SU-DHL-6 (cell line): ENCODE data around the gene PSMB11.

Experiments used
- H2AFZ ChIP-seq: fragments of 200-600 bp; sonication (generic); 2 replicates; pipeline ENCODE4 v1.6.1; 2014; ENCODE audit warnings: low read depth, mild to moderate bottlenecking, moderate library complexity, mixed read lengths, antibody characterized with exemption, low read length; ENCODE audit not compliant: severe bottlenecking
- H3F3A ChIP-seq: fragments of 200-600 bp; shearing (Covaris generic); 2 replicates; pipeline ENCODE4 v1.6.0; 2016; ENCODE audit warnings: antibody characterized with exemption, mild to moderate bottlenecking; ENCODE audit not compliant: insufficient read depth
- H3K27ac ChIP-seq: fragments of 200-600 bp; sonication (generic); 2 replicates; pipeline ENCODE4 v1.5.1; 2016; ENCODE audit warnings: low read depth, mild to moderate bottlenecking, low read length, moderate library complexity, mixed read lengths
- H3K27me3 ChIP-seq: fragments of 200-600 bp; sonication (generic), shearing (Covaris generic); 2 replicates; pipeline ENCODE4 v1.6.0; 2014; ENCODE audit warnings: mild to moderate bottlenecking, low read length
- H3K36me3 ChIP-seq: fragments of 200-600 bp; sonication (generic); 2 replicates; pipeline ENCODE4 v1.6.1; 2014; ENCODE audit warnings: mild to moderate bottlenecking, low read length, mixed read lengths
- H3K4me2 ChIP-seq: fragments of 300-600, 200-600 bp; shearing (Covaris generic), sonication (generic); 2 replicates; pipeline ENCODE4 v1.6.0; 2014; ENCODE audit warnings: low read length, low read depth, mild to moderate bottlenecking; ENCODE audit not compliant: poor library complexity, severe bottlenecking
- H3K4me3 ChIP-seq: fragments of 200-600 bp; sonication (generic); 2 replicates; pipeline ENCODE4 v1.5.1; 2014; ENCODE audit warnings: antibody characterized with exemption, low read length, mild to moderate bottlenecking, mixed read lengths; ENCODE audit not compliant: insufficient read depth, poor library complexity, severe bottlenecking
- H3K79me2 ChIP-seq: fragments of 200-600 bp; sonication (generic); 2 replicates; pipeline ENCODE4 v1.6.1; 2014; ENCODE audit warnings: mild to moderate bottlenecking, low read length, moderate library complexity; ENCODE audit not compliant: insufficient read depth
- H3K9ac ChIP-seq: fragments of 200-600 bp; sonication (generic); 2 replicates; pipeline ENCODE4 v1.7.0; 2014; ENCODE audit warnings: mild to moderate bottlenecking, low read length
- H3K9me2 ChIP-seq: fragments of 200-600 bp; sonication (generic); replicated peaks from 2 replicates; pipeline ENCODE4 v1.6.1; 2014; ENCODE audit warnings: low read length; ENCODE audit not compliant: insufficient read depth
- H3K9me3 ChIP-seq: fragments of 200-600 bp; sonication (generic); 2 replicates; pipeline ENCODE4 v1.6.1; 2014; ENCODE audit warnings: low read length, mixed read lengths; ENCODE audit not compliant: insufficient read depth
- H4K20me1 ChIP-seq: fragments of 200-600 bp; sonication (generic); 2 replicates; pipeline ENCODE4 v1.6.1; 2014; ENCODE audit warnings: low read depth, mild to moderate bottlenecking, antibody characterized with exemption, low read length, moderate library complexity, mixed read lengths
- EZH2phosphoT487 ChIP-seq: fragments of 200-600 bp; sonication (generic), shearing (Covaris generic); conservative IDR thresholded peaks from 2 replicates; pipeline ENCODE4 v1.6.1; 2018; ENCODE audit warnings: mild to moderate bottlenecking, antibody characterized with exemption, low read length, moderate library complexity, mixed read lengths
- TF ChIP-seq, protein P1 (sequence below): fragments of 200-600 bp; sonication (generic); IDR thresholded peaks from one replicate; pipeline ENCODE4 v1.5.1; 2017; ENCODE audit warnings: antibody characterized with exemption, mild to moderate bottlenecking, low read length, moderate library complexity; ENCODE audit not compliant: insufficient read depth, poor library complexity, severe bottlenecking

PSMB11 gene

DNA sequence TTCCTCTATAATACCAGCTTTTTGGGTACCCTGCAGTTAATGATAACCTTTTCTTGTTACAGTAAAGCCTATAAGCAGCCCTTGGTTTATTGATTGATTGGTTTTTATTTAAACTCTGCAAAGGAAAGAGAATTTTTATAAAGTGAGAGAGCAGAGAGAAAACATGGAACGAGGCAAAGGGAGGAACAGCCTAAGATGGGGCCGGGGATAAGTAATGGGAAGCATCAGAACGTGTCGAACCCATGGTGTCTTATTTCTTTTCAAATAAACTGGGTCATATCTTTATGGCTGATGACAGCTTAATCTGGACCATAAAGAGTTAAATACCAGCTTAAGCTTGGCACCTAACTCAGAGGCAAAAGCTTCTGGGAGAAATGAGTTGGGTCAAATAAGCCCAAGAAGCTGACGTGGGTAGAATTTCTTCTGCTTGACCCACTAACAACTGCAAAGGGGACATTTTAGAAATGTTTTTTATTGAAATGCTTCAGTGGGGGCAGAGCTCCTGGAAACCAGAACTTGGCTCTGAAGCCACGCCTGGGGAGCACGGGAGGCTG, 20.0 kb upstream of the PSMB11 start:
- Histone ChIP-seq H3F3A (peaks cover 4% of the 10 kb centered on the region; the same call in 1 of the 2 replicates), H3K9me2 (no peaks in the 10 kb centered on the region)

DNA sequence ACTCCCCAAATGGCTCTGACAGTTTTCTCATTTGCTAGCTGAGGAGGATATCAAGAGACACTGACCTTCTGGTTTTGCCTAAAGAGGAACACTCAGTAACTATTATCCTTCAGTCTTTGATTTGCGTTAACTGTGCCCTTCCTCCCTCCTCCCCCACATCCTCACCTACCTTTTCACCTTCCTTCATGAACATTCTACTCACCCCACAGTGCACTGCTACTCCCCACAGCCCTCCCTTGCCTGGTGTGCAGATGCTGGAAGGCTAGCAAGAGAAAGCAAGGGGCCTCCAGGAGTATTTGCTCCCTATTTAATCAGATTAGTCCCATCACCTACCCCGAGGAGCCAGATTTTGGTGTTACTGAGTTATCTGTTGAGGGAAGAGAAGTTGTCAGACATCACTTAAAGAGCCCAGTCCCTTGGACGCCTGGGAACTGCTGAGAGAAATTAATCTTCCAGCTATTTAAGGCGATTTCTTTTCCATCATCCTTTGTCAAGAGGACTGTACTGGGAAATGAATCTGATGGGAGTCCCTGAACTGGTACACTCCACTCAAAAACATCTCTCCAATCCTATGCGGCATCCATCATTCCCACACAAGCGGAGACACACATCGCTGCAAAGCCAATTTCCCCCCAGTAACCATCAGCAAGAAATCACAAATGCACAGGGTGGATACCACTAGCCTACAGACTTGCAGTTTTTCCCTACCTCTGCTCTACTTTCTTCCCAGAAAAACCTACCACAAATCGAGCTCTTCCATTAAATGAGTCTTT, 18.8 kb upstream of the PSMB11 start:
- 0 out of 2 replicates have a peak, but pooled peaks cover 4% of the 10 kb centered on the region for H3K79me2 ChIP-seq
- TF ChIP-seq, protein P1, sequence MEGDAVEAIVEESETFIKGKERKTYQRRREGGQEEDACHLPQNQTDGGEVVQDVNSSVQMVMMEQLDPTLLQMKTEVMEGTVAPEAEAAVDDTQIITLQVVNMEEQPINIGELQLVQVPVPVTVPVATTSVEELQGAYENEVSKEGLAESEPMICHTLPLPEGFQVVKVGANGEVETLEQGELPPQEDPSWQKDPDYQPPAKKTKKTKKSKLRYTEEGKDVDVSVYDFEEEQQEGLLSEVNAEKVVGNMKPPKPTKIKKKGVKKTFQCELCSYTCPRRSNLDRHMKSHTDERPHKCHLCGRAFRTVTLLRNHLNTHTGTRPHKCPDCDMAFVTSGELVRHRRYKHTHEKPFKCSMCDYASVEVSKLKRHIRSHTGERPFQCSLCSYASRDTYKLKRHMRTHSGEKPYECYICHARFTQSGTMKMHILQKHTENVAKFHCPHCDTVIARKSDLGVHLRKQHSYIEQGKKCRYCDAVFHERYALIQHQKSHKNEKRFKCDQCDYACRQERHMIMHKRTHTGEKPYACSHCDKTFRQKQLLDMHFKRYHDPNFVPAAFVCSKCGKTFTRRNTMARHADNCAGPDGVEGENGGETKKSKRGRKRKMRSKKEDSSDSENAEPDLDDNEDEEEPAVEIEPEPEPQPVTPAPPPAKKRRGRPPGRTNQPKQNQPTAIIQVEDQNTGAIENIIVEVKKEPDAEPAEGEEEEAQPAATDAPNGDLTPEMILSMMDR, result no peak
- TF ChIP-seq EZH2phosphoT487, result no peak
- H3K4me2 ChIP-seq, result no peak overlapping the region
- no peaks in the 10 kb centered on the region for H3K27me3 ChIP-seq
- peaks cover 5% of the 10 kb centered on the region; the same call in 1 of the 2 replicates for H3K36me3 ChIP-seq
- H3K9me3 ChIP-seq, result no peaks in the 10 kb centered on the region
- H3K4me3 ChIP-seq, result no peak overlapping the region
- no peak overlapping the region for H2AFZ ChIP-seq
- peaks cover 4% of the 10 kb centered on the region; the same call in 1 of the 2 replicates for H3F3A ChIP-seq
- no peaks in the 10 kb centered on the region for H4K20me1 ChIP-seq
- H3K9me2 ChIP-seq, result no peaks in the 10 kb centered on the region
- H3K27ac ChIP-seq, result no peak overlapping the region
- H3K9ac ChIP-seq, result no peak overlapping the region

More for the DNA sequence above, 20.0 kb upstream of the PSMB11 start:
- Histone ChIP-seq H3K9ac (no peak overlapping the region), H3K27me3 (no peaks in the 10 kb centered on the region), H3K27ac (no peak overlapping the region), H4K20me1 (no peaks in the 10 kb centered on the region), H2AFZ (no peak overlapping the region), H3K36me3 (peaks cover 5% of the 10 kb centered on the region; the same call in 1 of the 2 replicates), H3K9me3 (no peaks in the 10 kb centered on the region), H3K4me2 (no peak overlapping the region), H3K79me2 (no peaks in the 10 kb centered on the region), H3K4me3 (no peak overlapping the region)
- TF ChIP-seq EZH2phosphoT487, result no peak
- TF ChIP-seq, protein P1, result no peak

GRCh38 chr14:23023795-23024152, 18.2 kb upstream of the PSMB11 start:
- Histone ChIP-seq H4K20me1 (no peaks in the 10 kb centered on the region), H3K9me2 (no peaks in the 10 kb centered on the region)

More at GRCh38 chr14:23023795-23024152, 18.2 kb upstream of the PSMB11 start:
- Histone ChIP-seq H3K36me3 (peaks cover 5% of the 10 kb centered on the region; the same call in 1 of the 2 replicates), H3K27ac (no peak overlapping the region), H3F3A (peaks cover 4% of the 10 kb centered on the region; the same call in 1 of the 2 replicates), H3K4me3 (no peak overlapping the region), H3K9me3 (no peaks in the 10 kb centered on the region), H3K79me2 (peaks cover 4% of the 10 kb centered on the region; the same call in 1 of the 2 replicates), H3K4me2 (no peak overlapping the region), H3K9ac (no peak overlapping the region), H2AFZ (no peak overlapping the region), H3K27me3 (no peaks in the 10 kb centered on the region)
- TF ChIP-seq, protein P1, result no peak
- no peak for TF ChIP-seq EZH2phosphoT487
